IMR-90 (cell line): ENCODE data around the gene FBXO33. TPM values are rescaled to one million over a fixed set of nuclear protein-coding genes. Genes with fewer than 3 reads are reported as not detected.

Source experiments
- ATAC-seq: fragments of 200-7000 bp; cut with Tn5 transposase; 2 replicates; pipeline ENCODE4 v1.9.1; 2020; ENCODE audit warnings: low read depth, mild to moderate bottlenecking, moderate library complexity
- BruUV-seq: library from RNA; stranded (reverse); fragments of 400-500 nt; replicated peaks from 2 replicates; lab custom pipeline; 2021; lab: Mats Ljungman, UMichigan
- CTCF ChIA-PET: fragments of 300-600 bp; formaldehyde crosslinking; extraction: SDS; loops from one replicate; lab custom pipeline; 2021; ENCODE audit warnings: antibody characterized with exemption; lab: Yijun Ruan, JAX
- POLR2A ChIA-PET: fragments of 300-600 bp; sonication (Branson Sonifier 250); formaldehyde crosslinking; loops from one replicate; lab custom pipeline; 2022; ENCODE audit warnings: antibody characterized with exemption; ENCODE audit not compliant: unreplicated experiment; lab: Charles Lee
- DNase-seq: peaks from one replicate; pipeline ENCODE4 v3.0.0; 2013
- H2AFZ ChIP-seq: replicated peaks from 2 replicates; pipeline ENCODE3; 2013; ENCODE audit warnings: low read length, mild to moderate bottlenecking; ENCODE audit not compliant: poor library complexity
- H2AK5ac ChIP-seq: 2 replicates; pipeline ENCODE4 v1.6.1; 2013; ENCODE audit warnings: low read depth, low read length, inconsistent platforms
- H2AK9ac ChIP-seq: replicated peaks from 2 replicates; pipeline ENCODE3; 2013; ENCODE audit warnings: mild to moderate bottlenecking, low read depth, low read length, moderate library complexity; ENCODE audit not compliant: poor library complexity
- H2BK120ac ChIP-seq: 2 replicates; pipeline ENCODE4 v1.6.1; 2013; ENCODE audit warnings: low read depth, low read length, inconsistent platforms
- H2BK15ac ChIP-seq: 3 replicates; pipeline ENCODE4 v1.6.1; 2013; ENCODE audit warnings: low read depth, low read length, inconsistent platforms
- H2BK20ac ChIP-seq: 2 replicates; pipeline ENCODE4 v1.6.1; 2013; ENCODE audit warnings: low read depth, mild to moderate bottlenecking, inconsistent platforms, low read length, moderate library complexity
- H2BK5ac ChIP-seq: 2 replicates; pipeline ENCODE4 v1.6.1; 2013; ENCODE audit warnings: mild to moderate bottlenecking, low read depth, low read length, inconsistent platforms; ENCODE audit not compliant: poor library complexity, severe bottlenecking
- H3K14ac ChIP-seq: replicated peaks from 2 replicates; pipeline ENCODE4 v1.6.1; 2013; ENCODE audit warnings: low read depth, low read length, inconsistent platforms
- H3K18ac ChIP-seq: 2 replicates; pipeline ENCODE4 v1.6.1; 2013; ENCODE audit warnings: low read depth, low read length, control low read depth
- H3K23ac ChIP-seq: 2 replicates; pipeline ENCODE4 v1.6.1; 2013; ENCODE audit warnings: low read depth, low read length, inconsistent platforms
- H3K27ac ChIP-seq: 2 replicates; pipeline ENCODE4 v1.5.1; 2013; ENCODE audit warnings: mild to moderate bottlenecking, control low read depth, low read length; ENCODE audit not compliant: insufficient read depth
- H3K27me3 ChIP-seq: 2 replicates; pipeline ENCODE4 v1.6.1; 2013; ENCODE audit warnings: low read length; ENCODE audit not compliant: control insufficient read depth, insufficient read depth
- H3K36me3 ChIP-seq: 2 replicates; pipeline ENCODE4 v1.6.1; 2013; ENCODE audit warnings: low read length, mixed read lengths; ENCODE audit not compliant: control insufficient read depth, insufficient read depth
- H3K4ac ChIP-seq: 2 replicates; pipeline ENCODE4 v1.6.1; 2013; ENCODE audit warnings: low read depth, low read length, inconsistent platforms
- H3K4me1 ChIP-seq: 2 replicates; pipeline ENCODE4 v1.6.1; 2013; ENCODE audit warnings: low read length, mixed read lengths; ENCODE audit not compliant: control insufficient read depth, insufficient read depth
- H3K4me2 ChIP-seq: 2 replicates; pipeline ENCODE4 v1.6.1; 2013; ENCODE audit warnings: low read depth, mild to moderate bottlenecking, control low read depth, low read length, moderate library complexity
- H3K4me3 ChIP-seq: 2 replicates; pipeline ENCODE4 v1.5.1; 2013; ENCODE audit warnings: low read depth, mild to moderate bottlenecking, control low read depth, low read length, moderate library complexity; ENCODE audit not compliant: insufficient read depth
- H3K56ac ChIP-seq: 2 replicates; pipeline ENCODE4 v1.6.1; 2013; ENCODE audit warnings: low read length, inconsistent platforms; ENCODE audit not compliant: insufficient read depth; ENCODE audit errors: extremely low read depth
- H3K79me1 ChIP-seq, 2 experiments: 2 replicates each; pipeline ENCODE4 v1.6.1; 2013; ENCODE audit warnings: low read length in 2 of 2, inconsistent platforms in 1 of 2, low read depth in 1 of 2
- H3K9ac ChIP-seq: 2 replicates; pipeline ENCODE4 v1.6.1; 2013; ENCODE audit warnings: low read depth, low read length, control low read depth
- H3K9me1 ChIP-seq: 2 replicates; pipeline ENCODE4 v1.6.1; 2013; ENCODE audit warnings: low read length, inconsistent platforms; ENCODE audit not compliant: insufficient read depth
- H3K9me3 ChIP-seq: 2 replicates; pipeline ENCODE4 v1.6.1; 2013; ENCODE audit warnings: low read length; ENCODE audit not compliant: control insufficient read depth, insufficient read depth
- H4K20me1 ChIP-seq: 2 replicates; pipeline ENCODE4 v1.6.1; 2013; ENCODE audit warnings: low read length, inconsistent platforms; ENCODE audit not compliant: insufficient read depth
- H4K5ac ChIP-seq: 2 replicates; pipeline ENCODE4 v1.6.1; 2013; ENCODE audit warnings: mild to moderate bottlenecking, low read depth, low read length, control low read depth
- H4K8ac ChIP-seq, 2 experiments: 2 replicates each; pipeline ENCODE4 v1.6.1; 2013; ENCODE audit warnings: low read depth in 2 of 2, low read length in 2 of 2, control low read depth in 1 of 2, inconsistent platforms in 1 of 2
- H4K91ac ChIP-seq: 2 replicates; pipeline ENCODE4 v1.6.1; 2013; ENCODE audit warnings: low read depth, low read length, inconsistent platforms; ENCODE audit not compliant: insufficient read depth
- BHLHE40 ChIP-seq: fragments of 150-350 bp; IDR thresholded peaks from 2 replicates; pipeline ENCODE4 v1.6.1; 2016; ENCODE audit warnings: mild to moderate bottlenecking, low read depth, low read length
- CEBPB ChIP-seq: IDR thresholded peaks from 2 replicates; pipeline ENCODE4 v1.6.1; 2012; ENCODE audit warnings: low read depth, low read length, improper control_type of control experiment
- CHD1 ChIP-seq: IDR thresholded peaks from 2 replicates; pipeline ENCODE4 v1.6.1; 2012; ENCODE audit warnings: low read depth, low read length, improper control_type of control experiment
- FOS ChIP-seq: fragments of 150-350 bp; IDR thresholded peaks from 2 replicates; pipeline ENCODE4 v1.6.1; 2016; ENCODE audit warnings: low read depth, low read length
- MAFK ChIP-seq: IDR thresholded peaks from 2 replicates; pipeline ENCODE4 v1.6.1; 2012; ENCODE audit warnings: low read depth, low read length, improper control_type of control experiment
- MAZ ChIP-seq: IDR thresholded peaks from 2 replicates; pipeline ENCODE4 v1.6.1; 2012; ENCODE audit warnings: low read depth, mild to moderate bottlenecking, low read length, improper control_type of control experiment, moderate library complexity, borderline replicate concordance
- MXI1 ChIP-seq: IDR thresholded peaks from 2 replicates; pipeline ENCODE4 v1.6.1; 2012; ENCODE audit warnings: low read depth, mild to moderate bottlenecking, low read length, moderate library complexity, borderline replicate concordance
- NFE2L2 ChIP-seq: fragments of 150-350 bp; IDR thresholded peaks from 2 replicates; pipeline ENCODE4 v1.6.1; 2016; ENCODE audit warnings: low read depth, mild to moderate bottlenecking, low read length
- POLR2A ChIP-seq: IDR thresholded peaks from 2 replicates; pipeline ENCODE4 v1.6.1; 2012; ENCODE audit warnings: mild to moderate bottlenecking, low read depth, low read length
- RAD21 ChIP-seq: IDR thresholded peaks from 2 replicates; pipeline ENCODE4 v1.6.1; 2012; ENCODE audit warnings: low read length, improper control_type of control experiment
- RCOR1 ChIP-seq: IDR thresholded peaks from 2 replicates; pipeline ENCODE4 v1.6.1; 2012; ENCODE audit warnings: mild to moderate bottlenecking, low read length, improper control_type of control experiment; ENCODE audit not compliant: insufficient replicate concordance
- RFX5 ChIP-seq: IDR thresholded peaks from 2 replicates; pipeline ENCODE4 v1.8.0; 2012; ENCODE audit warnings: low read depth, mild to moderate bottlenecking, low read length, moderate library complexity
- SMC3 ChIP-seq: fragments of 150-350 bp; IDR thresholded peaks from 2 replicates; pipeline ENCODE4 v1.6.1; 2016; ENCODE audit warnings: low read depth, mild to moderate bottlenecking, antibody characterized with exemption, low read length, moderate library complexity
- dilution Hi-C: fragments of 300-500 bp; cut with HindIII; formaldehyde crosslinking; loops from one replicate; pipeline ENCODE4 v1.14.3; 2018; ENCODE audit warnings: low sequenced_read_pairs; ENCODE audit not compliant: unreplicated experiment
- in situ Hi-C: fragments of 300-500 bp; cut with MboI; formaldehyde crosslinking; loops from 3 replicates; pipeline ENCODE4 v1.14.3; 2019; ENCODE audit warnings: low sequenced_read_pairs, inconsistent platforms, mixed read lengths
- intact Hi-C: fragments of 100-400 bp; cut with micrococcal nuclease; formaldehyde crosslinking; loops from 2 replicates; pipeline ENCODE4 v1.10.0; 2022
- polyA plus RNA-seq, 3 experiments: library from polyadenylated mRNA; depleted of rRNA; stranded (reverse); fragments of >200 nt; gene quantifications; 2 replicates each; pipeline ENCODE4 v1.2.3, GENCODE V29; 2012; ENCODE audit warnings: low replicate concordance in 1 of 3
- total RNA-seq: library from RNA; depleted of rRNA; stranded (reverse); fragments of >200 nt; gene quantifications from 2 replicates; pipeline ENCODE4 v1.2.3, GENCODE V29; 2012
- TF ChIP-seq, protein P1 (sequence below): fragments of 150-350 bp; IDR thresholded peaks from 2 replicates; pipeline ENCODE4 v1.6.1; 2017; ENCODE audit warnings: mild to moderate bottlenecking, antibody characterized with exemption, low read length, low read depth
- TF ChIP-seq, protein P2 (sequence below): fragments of 150-350 bp; IDR thresholded peaks from 2 replicates; pipeline ENCODE4 v1.6.1; 2016; ENCODE audit warnings: low read depth, mild to moderate bottlenecking, low read length, moderate library complexity, borderline replicate concordance
- TF ChIP-seq, protein P3 (sequence below): conservative IDR thresholded peaks from 2 replicates; pipeline ENCODE4 v1.5.1; 2012; ENCODE audit warnings: mild to moderate bottlenecking, low read depth, low read length, improper control_type of control experiment

The FBXO33 gene
- total and polyA plus RNA-seq, 2 of the 4 experiments (the other 2 are of a cell fraction), result 7.6 to 10.0 TPM

DNA sequence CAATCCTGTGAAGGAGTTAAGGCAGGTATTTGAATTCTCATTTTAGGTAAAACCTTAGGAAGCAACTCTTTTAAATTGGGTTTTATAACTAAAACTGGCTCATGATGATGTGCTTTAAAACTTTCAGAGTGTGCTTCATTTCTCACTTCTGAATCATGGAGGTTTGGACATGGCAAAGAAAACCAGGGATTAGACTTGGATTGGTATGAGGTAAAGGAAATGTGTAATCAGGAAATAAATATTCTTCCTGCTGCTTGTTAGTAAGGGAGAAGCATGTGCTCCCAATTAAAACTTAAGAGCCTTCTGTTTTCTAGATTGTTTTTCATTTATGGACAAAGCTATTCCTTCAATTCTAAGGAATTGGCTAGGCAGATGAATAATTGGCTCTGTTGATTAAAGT, 57.4 kb downstream of the FBXO33 start:
- H3K9me1 ChIP-seq, result peaks cover 4% of the 10 kb centered on the region; the same call in 1 of the 2 replicates
- in situ Hi-C loops (loop anchor here (5.0 kb wide), 1 partner anchor 263 kb away; the partner anchor contains the start of gene GEMIN2), intact Hi-C loops (no loop called here), dilution Hi-C loops (no loop called here)
- no peak overlapping the region for H2AFZ ChIP-seq
- DNase-seq, result peak; percentile 74
- H2BK120ac ChIP-seq, result no peak overlapping the region; the same call in 1 of the 2 replicates
- TF ChIP-seq, protein P1, sequence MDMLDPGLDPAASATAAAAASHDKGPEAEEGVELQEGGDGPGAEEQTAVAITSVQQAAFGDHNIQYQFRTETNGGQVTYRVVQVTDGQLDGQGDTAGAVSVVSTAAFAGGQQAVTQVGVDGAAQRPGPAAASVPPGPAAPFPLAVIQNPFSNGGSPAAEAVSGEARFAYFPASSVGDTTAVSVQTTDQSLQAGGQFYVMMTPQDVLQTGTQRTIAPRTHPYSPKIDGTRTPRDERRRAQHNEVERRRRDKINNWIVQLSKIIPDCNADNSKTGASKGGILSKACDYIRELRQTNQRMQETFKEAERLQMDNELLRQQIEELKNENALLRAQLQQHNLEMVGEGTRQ, result no peak
- TF ChIP-seq MAFK (no peak), POLR2A (no peak), RFX5 (no peak), BHLHE40 (no peak), RAD21 (no peak), FOS (no peak), NFE2L2 (no peak), MXI1 (no peak), RCOR1 (no peak), CHD1 (no peak), CEBPB (no peak), SMC3 (no peak), MAZ (no peak)
- TF ChIP-seq, protein P2, sequence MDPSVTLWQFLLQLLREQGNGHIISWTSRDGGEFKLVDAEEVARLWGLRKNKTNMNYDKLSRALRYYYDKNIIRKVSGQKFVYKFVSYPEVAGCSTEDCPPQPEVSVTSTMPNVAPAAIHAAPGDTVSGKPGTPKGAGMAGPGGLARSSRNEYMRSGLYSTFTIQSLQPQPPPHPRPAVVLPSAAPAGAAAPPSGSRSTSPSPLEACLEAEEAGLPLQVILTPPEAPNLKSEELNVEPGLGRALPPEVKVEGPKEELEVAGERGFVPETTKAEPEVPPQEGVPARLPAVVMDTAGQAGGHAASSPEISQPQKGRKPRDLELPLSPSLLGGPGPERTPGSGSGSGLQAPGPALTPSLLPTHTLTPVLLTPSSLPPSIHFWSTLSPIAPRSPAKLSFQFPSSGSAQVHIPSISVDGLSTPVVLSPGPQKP, result no peak
- TF ChIP-seq, protein P3, sequence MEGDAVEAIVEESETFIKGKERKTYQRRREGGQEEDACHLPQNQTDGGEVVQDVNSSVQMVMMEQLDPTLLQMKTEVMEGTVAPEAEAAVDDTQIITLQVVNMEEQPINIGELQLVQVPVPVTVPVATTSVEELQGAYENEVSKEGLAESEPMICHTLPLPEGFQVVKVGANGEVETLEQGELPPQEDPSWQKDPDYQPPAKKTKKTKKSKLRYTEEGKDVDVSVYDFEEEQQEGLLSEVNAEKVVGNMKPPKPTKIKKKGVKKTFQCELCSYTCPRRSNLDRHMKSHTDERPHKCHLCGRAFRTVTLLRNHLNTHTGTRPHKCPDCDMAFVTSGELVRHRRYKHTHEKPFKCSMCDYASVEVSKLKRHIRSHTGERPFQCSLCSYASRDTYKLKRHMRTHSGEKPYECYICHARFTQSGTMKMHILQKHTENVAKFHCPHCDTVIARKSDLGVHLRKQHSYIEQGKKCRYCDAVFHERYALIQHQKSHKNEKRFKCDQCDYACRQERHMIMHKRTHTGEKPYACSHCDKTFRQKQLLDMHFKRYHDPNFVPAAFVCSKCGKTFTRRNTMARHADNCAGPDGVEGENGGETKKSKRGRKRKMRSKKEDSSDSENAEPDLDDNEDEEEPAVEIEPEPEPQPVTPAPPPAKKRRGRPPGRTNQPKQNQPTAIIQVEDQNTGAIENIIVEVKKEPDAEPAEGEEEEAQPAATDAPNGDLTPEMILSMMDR, result no peak
- H3K36me3 ChIP-seq, result peaks cover 3% of the 10 kb centered on the region
- H2BK5ac ChIP-seq, result peak overlapping the region; percentile 71
- H3K23ac ChIP-seq, result no peak overlapping the region
- no peak overlapping the region for H3K4me3 ChIP-seq
- H4K20me1 ChIP-seq, result no peaks in the 10 kb centered on the region
- ATAC-seq, result peak; percentile 68
- no peak overlapping the region for H2BK15ac ChIP-seq
- peaks cover 7% of the 10 kb centered on the region; the same call in 1 of the 2 replicates for H3K4me1 ChIP-seq
- no peak overlapping the region for H3K27ac ChIP-seq
- no peak overlapping the region for H3K4ac ChIP-seq
- H3K14ac ChIP-seq, result peak overlapping the region; percentile 57; the same call in 1 of the 2 replicates
- no TSS peak for BruUV-seq
- POLR2A ChIA-PET, result no interaction called here
- H3K9me3 ChIP-seq, result no peaks in the 10 kb centered on the region
- no peak overlapping the region for H3K18ac ChIP-seq
- H2AK9ac ChIP-seq, result no peak overlapping the region
- no peak overlapping the region for H3K9ac ChIP-seq
- peaks cover 0 to 5% of the 10 kb centered on the region in 2 experiments; a peak in 1 of 4 replicates for H3K79me1 ChIP-seq
- H4K5ac ChIP-seq, result no peak overlapping the region
- no peaks in the 10 kb centered on the region for H3K27me3 ChIP-seq
- peak overlapping the region in 1 of 2 experiments; percentile 71; a peak in 1 of 4 replicates for H4K8ac ChIP-seq
- H3K4me2 ChIP-seq, result peak overlapping the region; percentile 68; the same call in 1 of the 2 replicates
- CTCF ChIA-PET, result no interaction called here
- H3K56ac ChIP-seq, result no peak overlapping the region
- no peak overlapping the region for H2AK5ac ChIP-seq
- H4K91ac ChIP-seq, result no peak overlapping the region
- H2BK20ac ChIP-seq, result no peak overlapping the region
